CD14-positive monocyte (primary cell): ENCODE data around the gene SLC25A14. TPM values are rescaled to one million over a fixed set of nuclear protein-coding genes. Genes with fewer than 3 reads are reported as not detected.

Experiments used
- DNase-seq, 3 donors: peaks; one replicate each; pipeline ENCODE4 v3.0.0-alpha.2; 2011 to 2022
- H2AFZ ChIP-seq: 2 replicates; pipeline ENCODE4 v1.6.0; 2012; ENCODE audit warnings: mild to moderate bottlenecking, low read depth, low read length, inconsistent platforms; ENCODE audit not compliant: insufficient read depth, poor library complexity, severe bottlenecking
- H3K27ac ChIP-seq, 2 donors: 1 replicate in 1 of 2; 2 replicates in 1 of 2; pipeline ENCODE4 v1.5.1; 2012 to 2013; ENCODE audit warnings: low read length in 2 of 2, control low read depth in 1 of 2, inconsistent platforms in 1 of 2, low read depth in 1 of 2, mild to moderate bottlenecking in 1 of 2
- H3K27me3 ChIP-seq, 2 donors: one replicate each; pipeline versions ENCODE4 v1.6.0 to v1.6.1; 2011 to 2013; ENCODE audit warnings: low read length in 2 of 2; ENCODE audit not compliant: control insufficient read depth in 2 of 2, insufficient read depth in 2 of 2
- H3K36me3 ChIP-seq, 2 donors: replicated peaks in 1 of 2; 1 replicate in 1 of 2; 2 replicates in 1 of 2; pipeline versions ENCODE4 v1.5.1 to v1.6.1; 2012 to 2013; ENCODE audit warnings: low read length in 2 of 2, control low read depth in 1 of 2, inconsistent platforms in 1 of 2, mild to moderate bottlenecking in 1 of 2; ENCODE audit not compliant: insufficient read depth in 2 of 2, control insufficient read depth in 1 of 2
- H3K4me1 ChIP-seq, 2 donors: 1 replicate in 1 of 2; 2 replicates in 1 of 2; pipeline versions ENCODE4 v1.5.1 to v1.6.1; 2012 to 2013; ENCODE audit warnings: low read length in 2 of 2, control low read depth in 1 of 2, inconsistent platforms in 1 of 2, mild to moderate bottlenecking in 1 of 2, moderate library complexity in 1 of 2; ENCODE audit not compliant: insufficient read depth in 2 of 2, control insufficient read depth in 1 of 2
- H3K4me2 ChIP-seq: replicated peaks from 2 replicates; pipeline ENCODE3; 2012; ENCODE audit warnings: low read length, moderate library complexity, mild to moderate bottlenecking; ENCODE audit not compliant: poor library complexity, severe bottlenecking; ENCODE audit errors: extremely low read depth
- H3K4me3 ChIP-seq, 3 experiments: fragments of 200-600 bp in 1 of 3; sonication (generic) in 1 of 3; replicated peaks in 1 of 3; 1 replicate in 2 of 3; 2 replicates in 1 of 3; pipeline ENCODE4 v1.5.1; 2011 to 2013; ENCODE audit warnings: low read length in 3 of 3, mild to moderate bottlenecking in 3 of 3, control low read depth in 2 of 3, low read depth in 2 of 3, inconsistent platforms in 1 of 3, moderate library complexity in 1 of 3
- H3K79me2 ChIP-seq: 2 replicates; pipeline ENCODE4 v1.6.0; 2012; ENCODE audit warnings: mild to moderate bottlenecking, control low read depth, inconsistent platforms, low read length, moderate library complexity; ENCODE audit not compliant: insufficient read depth
- H3K9ac ChIP-seq: 2 replicates; pipeline ENCODE4 v1.6.0; 2017; ENCODE audit warnings: low read length, mild to moderate bottlenecking; ENCODE audit not compliant: insufficient read depth, poor library complexity, severe bottlenecking
- H3K9me3 ChIP-seq, 2 donors: replicated peaks in 1 of 2; 1 replicate in 1 of 2; 2 replicates in 1 of 2; pipeline versions ENCODE4 v1.5.1 to v1.6.1; 2012 to 2013; ENCODE audit warnings: low read length in 2 of 2, control low read depth in 1 of 2; ENCODE audit not compliant: control insufficient read depth in 1 of 2, insufficient read depth in 1 of 2
- H4K20me1 ChIP-seq: 2 replicates; pipeline ENCODE4 v1.6.0; 2012; ENCODE audit warnings: mild to moderate bottlenecking, low read length, control low read depth, moderate library complexity; ENCODE audit not compliant: insufficient read depth
- H3K27ac Mint-ChIP-seq, 7 donors: one replicate each; pipeline ENCODE4 v1.8.0; 2020; ENCODE audit warnings: mild to moderate bottlenecking in 7 of 7, mixed read lengths in 7 of 7, moderate library complexity in 6 of 7, inconsistent platforms in 2 of 7
- H3K27me3 Mint-ChIP-seq, 3 donors: one replicate each; pipeline ENCODE4 v1.8.0; 2021 to 2022; ENCODE audit warnings: low read depth in 3 of 3, mild to moderate bottlenecking in 3 of 3, mixed read lengths in 3 of 3, moderate library complexity in 3 of 3, inconsistent platforms in 1 of 3
- H3K36me3 Mint-ChIP-seq, 2 donors: one replicate each; pipeline ENCODE4 v1.8.0; 2020; ENCODE audit warnings: mixed read lengths in 2 of 2, inconsistent platforms in 1 of 2, mild to moderate bottlenecking in 1 of 2
- H3K4me1 Mint-ChIP-seq: one replicate; pipeline ENCODE4 v1.8.0; 2020; ENCODE audit warnings: mild to moderate bottlenecking, mixed read lengths
- H3K4me3 Mint-ChIP-seq, 2 donors: one replicate each; pipeline ENCODE4 v1.8.0; 2020; ENCODE audit warnings: mild to moderate bottlenecking in 2 of 2, mixed read lengths in 2 of 2, moderate library complexity in 1 of 2
- H3K9me3 Mint-ChIP-seq, 7 donors: one replicate each; pipeline ENCODE4 v1.8.0; 2020 to 2022; ENCODE audit warnings: mixed read lengths in 7 of 7, mild to moderate bottlenecking in 6 of 7, moderate library complexity in 6 of 7, inconsistent platforms in 2 of 7
- CTCF ChIP-seq: fragments of 200-600 bp; IDR thresholded peaks from one replicate; pipeline ENCODE4 v1.8.0; 2022; ENCODE audit warnings: antibody characterized with exemption, mild to moderate bottlenecking
- WGBS: methylation state at CpG from one replicate; pipeline ENCODE4 v1.1.5; 2013; ENCODE audit warnings: missing lambda C conversion rate; ENCODE audit not compliant: insufficient coverage; 5-methylcytosine and 5-hydroxymethylcytosine counted together
- intact Hi-C, 2 donors: fragments of 100-400 bp; cut with micrococcal nuclease; formaldehyde crosslinking; loops; one replicate each; pipeline versions ENCODE4 v1.15.0 to v1.15.1; 2023
- polyA plus RNA-seq, 3 donors: library from polyadenylated mRNA; depleted of rRNA in 1 of 3; unstranded in 2 of 3; stranded (reverse) in 1 of 3; fragments of 300-500 nt in 2 of 3; fragments of >200 nt in 1 of 3; fragmentation: Illumina TruSeq in 2 of 3; gene quantifications; 1 replicate in 2 of 3; 2 replicates in 1 of 3; pipeline ENCODE4 v1.2.3, GENCODE V29; 2012 to 2021

SLC25A14 gene
- polyA plus RNA-seq, 3 donors, result 7.5 to 19.2 (median 12.2) TPM

- peak overlapping the region in 1 of 2 donors; percentile 70 for H3K27ac ChIP-seq
- intact Hi-C loops, result no loop called here
- WGBS, result no CpG with 5 or more reads among the region's 9 CpGs
These were observed 552 bp downstream of the SLC25A14 start for GRCh38 chrX:130340271-130340670.

DNA sequence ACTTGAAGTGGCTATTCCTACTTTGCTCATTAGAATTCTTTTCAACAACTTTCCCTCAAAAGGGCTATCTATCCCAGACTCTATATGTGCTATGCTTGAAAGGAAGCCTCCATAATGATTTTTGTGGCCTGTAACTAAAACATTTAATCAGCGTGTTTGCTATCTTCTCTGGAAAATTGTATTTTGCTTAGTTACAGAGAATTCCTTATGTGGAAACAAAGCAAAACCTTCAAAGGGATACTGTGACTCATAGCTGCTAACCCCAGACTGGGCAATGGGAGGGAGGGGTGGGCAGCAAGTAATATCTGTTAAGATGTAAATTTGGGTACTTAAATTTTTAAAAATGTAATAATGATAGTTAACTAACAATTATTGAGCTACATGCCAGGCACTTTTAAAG is 3.7 kb downstream of the SLC25A14 start:
- Histone ChIP-seq H3K9me3 (no peaks in the 10 kb centered on the region), H3K4me3 (no peak overlapping the region), H3K4me2 (no peak overlapping the region), H3K27ac (no peak overlapping the region), H3K4me1 (peaks cover 4 to 8% of the 10 kb centered on the region in 2 donors), H3K79me2 (no peaks in the 10 kb centered on the region), H3K27me3 (no peaks in the 10 kb centered on the region), H2AFZ (no peak overlapping the region), H4K20me1 (no peaks in the 10 kb centered on the region), H3K36me3 (no peaks in the 10 kb centered on the region), H3K9ac (no peak overlapping the region)
- Mint-ChIP-seq H3K4me1 (peaks cover 14% of the 10 kb centered on the region), H3K4me3 (no peak overlapping the region), H3K36me3 (peaks cover 0 to 10% of the 10 kb centered on the region in 2 donors), H3K9me3 (peaks cover 0 to 9% (median 2%) of the 10 kb centered on the region in 7 donors), H3K27me3 (peaks cover 0 to 2% (median 1%) of the 10 kb centered on the region in 3 donors), H3K27ac (no peak overlapping the region)
- TF ChIP-seq CTCF, result no peak
- no CpG with 5 or more reads among the region's 1 CpG for WGBS
- intact Hi-C loops, result no loop called here
- DNase-seq, result no peak

More at GRCh38 chrX:130340271-130340670, 552 bp downstream of the SLC25A14 start:
- no peaks in the 10 kb centered on the region for H3K36me3 ChIP-seq
- Mint-ChIP-seq H3K36me3 (peaks cover 0 to 3% of the 10 kb centered on the region in 2 donors), H3K27me3 (peaks cover 0 to 3% (median 2%) of the 10 kb centered on the region in 3 donors), H3K9me3 (peaks cover 0 to 9% (median 2%) of the 10 kb centered on the region in 7 donors), H3K4me3 (peak overlapping the region; percentile 96), H3K27ac (peak overlapping the region; percentile 59 to 94 (median 85)), H3K4me1 (peaks cover 14% of the 10 kb centered on the region)
- H3K79me2 ChIP-seq, result no peaks in the 10 kb centered on the region
- peak overlapping the region; percentile 76 to 93 (median 78) for H3K4me3 ChIP-seq
- H3K27me3 ChIP-seq, result no peaks in the 10 kb centered on the region
- no peaks in the 10 kb centered on the region for H3K9me3 ChIP-seq
- no peaks in the 10 kb centered on the region for H4K20me1 ChIP-seq
- no peak for TF ChIP-seq CTCF
- H3K4me2 ChIP-seq, result peak overlapping the region; percentile 90
- DNase-seq, result no peak
- peak overlapping the region; percentile 66 for H3K9ac ChIP-seq
- peak overlapping the region; percentile 91 for H2AFZ ChIP-seq
- peaks cover 4 to 8% of the 10 kb centered on the region in 2 donors for H3K4me1 ChIP-seq
